Calu3 (cell line): ENCODE measurements around the gene MED15. TPM values are rescaled to one million over a fixed set of nuclear protein-coding genes. Genes with fewer than 3 reads are reported as not detected.
A peak's percentile ranks its signal among the peaks of the same experiment; 100 is the strongest.

ENCODE experiments used
- BruUV-seq: library from RNA; stranded (reverse); fragments of 400-500 nt; replicated peaks from 2 replicates; lab custom pipeline; 2021; lab: Mats Ljungman, UMichigan
- CTCF ChIA-PET: fragments of 300-600 bp; sonication (Branson Sonifier 250); formaldehyde crosslinking; loops from one replicate; lab custom pipeline; 2022; ENCODE audit warnings: antibody characterized with exemption; lab: Charles Lee
- DNase-seq: peaks from one replicate; pipeline ENCODE4 v3.0.0; 2022
- H3K27ac Mint-ChIP-seq: one replicate; pipeline ENCODE4 v1.8.0; 2022; ENCODE audit warnings: mixed read lengths; ENCODE audit not compliant: unreplicated experiment
- H3K27me3 Mint-ChIP-seq: one replicate; pipeline ENCODE4 v1.8.0; 2022; ENCODE audit warnings: mixed read lengths; ENCODE audit not compliant: unreplicated experiment
- H3K36me3 Mint-ChIP-seq: one replicate; pipeline ENCODE4 v1.8.0; 2022; ENCODE audit warnings: mild to moderate bottlenecking, moderate library complexity, mixed read lengths; ENCODE audit not compliant: insufficient read depth, unreplicated experiment
- H3K4me1 Mint-ChIP-seq: one replicate; pipeline ENCODE4 v1.8.0; 2022; ENCODE audit warnings: mild to moderate bottlenecking, low read depth, mixed read lengths; ENCODE audit not compliant: unreplicated experiment
- H3K4me3 Mint-ChIP-seq: one replicate; pipeline ENCODE4 v1.8.0; 2022; ENCODE audit warnings: mild to moderate bottlenecking, low read depth, moderate library complexity, mixed read lengths; ENCODE audit not compliant: unreplicated experiment
- H3K9me3 Mint-ChIP-seq: one replicate; pipeline ENCODE4 v1.8.0; 2022; ENCODE audit warnings: low read depth, mixed read lengths; ENCODE audit not compliant: unreplicated experiment
- CTCF ChIP-seq: fragments of 200-600 bp; IDR thresholded peaks from one replicate; pipeline ENCODE4 v1.8.0; 2022; ENCODE audit warnings: antibody characterized with exemption; ENCODE audit not compliant: unreplicated experiment
- intact Hi-C: fragments of 100-400 bp; cut with micrococcal nuclease; formaldehyde crosslinking; loops from one replicate; pipeline ENCODE4 v1.10.0; 2022; ENCODE audit not compliant: unreplicated experiment
- total RNA-seq: library from RNA; stranded (reverse); gene quantifications from 2 replicates; pipeline ENCODE4 v1.2.3, GENCODE V29; 2022

The MED15 gene
- total RNA-seq, 1 experiment from 2014 or later, result 144 TPM

- peak overlapping the region; percentile 81 for H3K27ac Mint-ChIP-seq
- H3K36me3 Mint-ChIP-seq, result peaks cover 52% of the 10 kb centered on the region
- TF ChIP-seq CTCF, result no peak
- intact Hi-C loops, result no loop called here
- H3K9me3 Mint-ChIP-seq, result no peaks in the 10 kb centered on the region
- CTCF ChIA-PET, result interaction anchor here (0.7 to 3.4 kb wide), 3 partner anchors 36 to 114 kb away, joined by 3 to 16 read pairs (median 5); no protein-coding TSS in a partner anchor
- H3K4me1 Mint-ChIP-seq, result peaks cover 44% of the 10 kb centered on the region
- no peak for DNase-seq
- H3K27me3 Mint-ChIP-seq, result no peaks in the 10 kb centered on the region
- no TSS peak for BruUV-seq
- H3K4me3 Mint-ChIP-seq, result peak overlapping the region; percentile 46
Observed at GRCh38 chr22:20532256-20532993, 25.0 kb downstream of the MED15 start.

- peaks cover 43% of the 10 kb centered on the region for H3K4me1 Mint-ChIP-seq
- no peak overlapping the region for H3K27ac Mint-ChIP-seq
Observed at GRCh38 chr22:20533095-20533878, 25.9 kb downstream of the MED15 start.

DNA sequence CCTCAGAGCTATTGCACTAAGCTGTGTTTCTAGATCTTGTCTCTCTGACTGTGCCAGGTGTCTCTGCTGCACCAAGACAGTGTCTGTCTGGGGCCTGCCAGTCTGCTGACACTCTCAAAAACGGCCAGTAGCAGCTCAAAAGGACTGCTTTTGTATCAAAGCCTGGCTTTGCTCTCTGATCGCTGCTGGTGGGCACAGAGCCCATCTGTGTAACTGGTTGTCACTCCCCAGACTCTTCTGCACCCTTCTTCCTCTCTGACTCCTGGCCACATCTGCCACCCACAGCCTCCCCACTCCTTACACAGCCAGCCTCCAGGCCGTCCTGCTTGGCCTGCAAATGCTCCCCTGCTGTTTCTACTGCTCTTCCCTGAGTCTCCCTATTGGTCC lies 26.5 kb downstream of the MED15 start:
- no peaks in the 10 kb centered on the region for H3K9me3 Mint-ChIP-seq
- DNase-seq, result no peak
- CTCF ChIA-PET, result interaction anchor here (0.6 kb wide), 1 partner anchor 846 kb away, joined by 3 read pairs; no protein-coding TSS in a partner anchor
- intact Hi-C loops, result no loop called here
- BruUV-seq, result no TSS peak
- peak overlapping the region; percentile 18 for H3K27ac Mint-ChIP-seq
- TF ChIP-seq CTCF, result no peak
- H3K4me3 Mint-ChIP-seq, result no peak overlapping the region
- H3K36me3 Mint-ChIP-seq, result peaks cover 55% of the 10 kb centered on the region
- peaks cover 43% of the 10 kb centered on the region for H3K4me1 Mint-ChIP-seq
- H3K27me3 Mint-ChIP-seq, result no peaks in the 10 kb centered on the region

More at GRCh38 chr22:20533095-20533878, 25.9 kb downstream of the MED15 start:
- Mint-ChIP-seq H3K27me3 (no peaks in the 10 kb centered on the region), H3K36me3 (peaks cover 52% of the 10 kb centered on the region), H3K9me3 (no peaks in the 10 kb centered on the region), H3K4me3 (no peak overlapping the region)
- CTCF ChIA-PET, result interaction anchor here (0.6 to 3.4 kb wide), 2 partner anchors 35 to 846 kb away, joined by 3 to 16 read pairs; no protein-coding TSS in a partner anchor
- no peak for TF ChIP-seq CTCF
- intact Hi-C loops, result no loop called here
- BruUV-seq, result no TSS peak
- no peak for DNase-seq

DNA sequence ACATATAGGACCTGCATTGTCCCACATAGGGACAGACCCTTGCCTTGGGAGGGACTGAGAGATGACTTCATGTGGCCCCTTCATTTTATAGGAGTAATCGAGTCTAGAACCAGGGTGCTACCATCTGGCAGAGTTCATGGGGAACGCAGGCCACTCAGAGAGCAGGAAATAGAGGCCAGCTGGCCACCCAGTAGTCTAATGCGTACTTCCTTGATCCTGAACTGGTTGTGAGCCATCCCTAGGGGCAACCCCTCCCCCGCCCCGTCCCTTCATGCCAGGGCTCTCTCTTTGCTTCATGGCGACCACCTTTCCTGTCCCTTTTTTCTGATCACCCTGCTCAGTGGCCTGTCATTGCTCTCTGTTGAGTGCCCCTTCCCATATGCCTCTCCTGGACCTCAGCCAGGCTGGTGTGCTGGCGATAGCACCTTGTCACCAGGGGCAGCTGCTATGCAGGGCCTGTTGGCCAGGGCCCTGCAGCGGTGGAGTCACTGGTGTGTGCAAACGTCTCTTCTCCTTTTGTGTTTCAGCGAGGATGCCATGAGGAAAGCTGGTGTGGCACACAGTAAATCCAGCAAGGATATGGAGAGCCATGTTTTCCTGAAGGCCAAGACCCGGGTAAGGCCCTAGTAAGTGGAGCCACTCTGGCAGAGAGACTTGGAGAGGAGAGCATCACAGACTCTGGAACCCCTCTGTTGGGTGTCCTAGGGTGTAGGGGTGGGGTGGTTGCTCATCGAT lies 29.3 kb downstream of the MED15 start:
- Mint-ChIP-seq H3K9me3 (no peaks in the 10 kb centered on the region), H3K27ac (no peak overlapping the region), H3K4me1 (peaks cover 24% of the 10 kb centered on the region), H3K4me3 (no peak overlapping the region), H3K27me3 (no peaks in the 10 kb centered on the region), H3K36me3 (peaks cover 57% of the 10 kb centered on the region)
- no peak for DNase-seq
- CTCF ChIA-PET, result no interaction called here
- no TSS peak for BruUV-seq
- intact Hi-C loops, result no loop called here
- TF ChIP-seq CTCF, result no peak
